Measurements from ENCODE around the gene AFF3.

AFF3 gene

GRCh38 chr2:99624677-99625076 is 517.7 kb downstream of the AFF3 start:
- Histone ChIP-seq H4K20me1 (ENCODE audit: insufficient read depth, low read length) (peaks cover 3% of the 10 kb centered on the region; the same call in 1 of the 2 replicates), H3K36me3 (replicated peaks; ENCODE audit: low read depth, low read length) (peaks cover 2% of the 10 kb centered on the region), H3K4me3 (ENCODE audit: low read length) (no peak overlapping the region), H3K27me3 (ENCODE audit: low read depth, low read length) (no peaks in the 10 kb centered on the region), H3K9me3 (ENCODE audit: insufficient read depth, low read length) (no peaks in the 10 kb centered on the region), H3K27ac (ENCODE audit: low read length) (no peak overlapping the region), H3K4me2 (ENCODE audit: low read length) (no peak overlapping the region), H3K79me2 (ENCODE audit: low read length) (no peaks in the 10 kb centered on the region), H3K9ac (ENCODE audit: low read length) (no peak overlapping the region), H2AFZ (ENCODE audit: low read depth, low read length) (no peak overlapping the region), H3K4me1 (ENCODE audit: low read length) (no peaks in the 10 kb centered on the region)
- TF ChIP-seq EZH2phosphoT487 (IDR thresholded peaks at IDR 0.05; ENCODE audit: low read depth) (no peak), CTCF (IDR thresholded peaks at IDR 0.05; ENCODE audit: low read depth, low read length) (no peak)

- H3K27me3 ChIP-seq (ENCODE audit: low read depth, low read length): no peaks in the 10 kb centered on the region
- no peak overlapping the region for H2AFZ ChIP-seq (ENCODE audit: low read depth, low read length)
- H3K4me3 ChIP-seq (ENCODE audit: low read length): no peak overlapping the region
- no peaks in the 10 kb centered on the region for H3K9me3 ChIP-seq (ENCODE audit: insufficient read depth, low read length)
- H3K36me3 ChIP-seq (replicated peaks; ENCODE audit: low read depth, low read length): no peaks in the 10 kb centered on the region
- peaks cover 3% of the 10 kb centered on the region; the same call in 1 of the 2 replicates for H4K20me1 ChIP-seq (ENCODE audit: insufficient read depth, low read length)
- TF ChIP-seq EZH2phosphoT487 (IDR thresholded peaks at IDR 0.05; ENCODE audit: low read depth): no peak
- no peak for TF ChIP-seq CTCF (IDR thresholded peaks at IDR 0.05; ENCODE audit: low read depth, low read length)
- no peak overlapping the region for H3K9ac ChIP-seq (ENCODE audit: low read length)
- H3K4me1 ChIP-seq (ENCODE audit: low read length): no peaks in the 10 kb centered on the region
- H3K79me2 ChIP-seq (ENCODE audit: low read length): no peaks in the 10 kb centered on the region
- H3K27ac ChIP-seq (ENCODE audit: low read length): no peak overlapping the region
- no peak overlapping the region for H3K4me2 ChIP-seq (ENCODE audit: low read length)
These were observed 518.8 kb downstream of the AFF3 start for GRCh38 chr2:99623613-99624012.

GRCh38 chr2:99623035-99623434 is 519.4 kb downstream of the AFF3 start:
- H3K27me3 ChIP-seq (ENCODE audit: low read depth, low read length): no peaks in the 10 kb centered on the region
- no peak overlapping the region for H3K9ac ChIP-seq (ENCODE audit: low read length)
- H3K27ac ChIP-seq (ENCODE audit: low read length): no peak overlapping the region
- H3K79me2 ChIP-seq (ENCODE audit: low read length): no peaks in the 10 kb centered on the region
- H3K4me1 ChIP-seq (ENCODE audit: low read length): no peaks in the 10 kb centered on the region
- H3K36me3 ChIP-seq (replicated peaks; ENCODE audit: low read depth, low read length): no peaks in the 10 kb centered on the region
- H3K9me3 ChIP-seq (ENCODE audit: insufficient read depth, low read length): no peaks in the 10 kb centered on the region
- H3K4me2 ChIP-seq (ENCODE audit: low read length): no peak overlapping the region
- TF ChIP-seq EZH2phosphoT487 (IDR thresholded peaks at IDR 0.05; ENCODE audit: low read depth): no peak
- no peak for TF ChIP-seq CTCF (IDR thresholded peaks at IDR 0.05; ENCODE audit: low read depth, low read length)
- H2AFZ ChIP-seq (ENCODE audit: low read depth, low read length): no peak overlapping the region
- H3K4me3 ChIP-seq (ENCODE audit: low read length): no peak overlapping the region
- H4K20me1 ChIP-seq (ENCODE audit: insufficient read depth, low read length): peaks cover 3% of the 10 kb centered on the region; the same call in 1 of the 2 replicates

- Histone ChIP-seq H3K9me3 (ENCODE audit: insufficient read depth, low read length) (no peaks in the 10 kb centered on the region), H4K20me1 (ENCODE audit: insufficient read depth, low read length) (peaks cover 3% of the 10 kb centered on the region; the same call in 1 of the 2 replicates), H3K4me3 (ENCODE audit: low read length) (no peak overlapping the region), H3K4me2 (ENCODE audit: low read length) (no peak overlapping the region), H3K36me3 (replicated peaks; ENCODE audit: low read depth, low read length) (no peaks in the 10 kb centered on the region), H3K79me2 (ENCODE audit: low read length) (no peaks in the 10 kb centered on the region), H3K27me3 (ENCODE audit: low read depth, low read length) (no peaks in the 10 kb centered on the region), H2AFZ (ENCODE audit: low read depth, low read length) (no peak overlapping the region), H3K4me1 (ENCODE audit: low read length) (no peaks in the 10 kb centered on the region), H3K9ac (ENCODE audit: low read length) (no peak overlapping the region), H3K27ac (ENCODE audit: low read length) (no peak overlapping the region)
- TF ChIP-seq CTCF (IDR thresholded peaks at IDR 0.05; ENCODE audit: low read depth, low read length) (no peak), EZH2phosphoT487 (IDR thresholded peaks at IDR 0.05; ENCODE audit: low read depth) (no peak)
These were observed 519.9 kb downstream of the AFF3 start for GRCh38 chr2:99622534-99622933.
